Frontal cortex (tissue), 4 donors: ENCODE data around the gene BAK1. TPM values are rescaled to one million over a fixed set of nuclear protein-coding genes. Genes with fewer than 3 reads are reported as not detected.

Experiments
- DNase-seq, 2 donors: peaks; one replicate each; pipeline ENCODE4 v3.0.0; 2012; ENCODE audit warnings: low spot score in 2 of 2
- FAIRE-seq: peaks from 2 replicates; lab custom pipeline; 2012; peaks lifted over from hg19 to GRCh38; lab: Jason Lieb, UNC
- total RNA-seq: library from RNA; depleted of rRNA; stranded (reverse); fragments of >200 nt; gene quantifications from one replicate; pipeline ENCODE4 v1.2.3, GENCODE V29; 2014
- donor health status: control.
- donor health status: control.
- donor health status: control.

BAK1 gene
- 2.9 TPM for total RNA-seq

- FAIRE-seq (no peak), DNase-seq (peak; percentile 85 to 98)
Measured at GRCh38 chr6:33579828-33580714, at the start of gene BAK1. Gene BAK1 (minus strand): TSS chr6:33580276. CDS start chr6:33577604, 2,672 bp downstream.

GRCh38 chr6:33628401-33628964, 48.4 kb upstream of the BAK1 start:
- DNase-seq (no peak), FAIRE-seq (no peak)

- DNase-seq (no peak), FAIRE-seq (no peak)
Measured at GRCh38 chr6:33627876-33628275, 47.8 kb upstream of the BAK1 start.

GRCh38 chr6:33624856-33625255, 44.8 kb upstream of the BAK1 start:
- no peak for DNase-seq
- no peak for FAIRE-seq

DNA sequence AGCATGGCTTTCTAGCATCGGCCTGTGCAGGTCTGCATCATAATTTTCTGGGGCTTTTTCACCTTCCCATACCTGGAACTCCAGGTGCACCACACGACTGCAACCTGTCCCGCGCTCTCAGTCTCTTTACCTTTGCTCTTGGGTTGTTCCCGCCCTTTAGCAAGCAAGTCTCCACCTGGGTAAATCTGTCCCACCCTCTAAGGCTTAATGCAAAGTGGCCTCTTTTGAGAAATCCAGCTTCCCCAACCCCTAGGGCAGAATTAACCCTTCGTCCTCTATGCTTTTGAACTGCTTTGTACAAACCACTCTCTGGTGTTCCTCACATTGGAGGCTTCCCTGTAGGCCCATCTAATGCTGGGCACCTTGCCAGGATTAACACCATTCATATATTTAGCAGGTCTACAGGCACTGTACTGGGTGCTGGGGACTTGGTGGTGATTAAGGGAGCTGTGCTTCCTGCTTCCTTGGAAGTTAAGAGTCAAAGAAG, 43.9 kb upstream of the BAK1 start:
- FAIRE-seq (no peak), DNase-seq (no peak)

DNA sequence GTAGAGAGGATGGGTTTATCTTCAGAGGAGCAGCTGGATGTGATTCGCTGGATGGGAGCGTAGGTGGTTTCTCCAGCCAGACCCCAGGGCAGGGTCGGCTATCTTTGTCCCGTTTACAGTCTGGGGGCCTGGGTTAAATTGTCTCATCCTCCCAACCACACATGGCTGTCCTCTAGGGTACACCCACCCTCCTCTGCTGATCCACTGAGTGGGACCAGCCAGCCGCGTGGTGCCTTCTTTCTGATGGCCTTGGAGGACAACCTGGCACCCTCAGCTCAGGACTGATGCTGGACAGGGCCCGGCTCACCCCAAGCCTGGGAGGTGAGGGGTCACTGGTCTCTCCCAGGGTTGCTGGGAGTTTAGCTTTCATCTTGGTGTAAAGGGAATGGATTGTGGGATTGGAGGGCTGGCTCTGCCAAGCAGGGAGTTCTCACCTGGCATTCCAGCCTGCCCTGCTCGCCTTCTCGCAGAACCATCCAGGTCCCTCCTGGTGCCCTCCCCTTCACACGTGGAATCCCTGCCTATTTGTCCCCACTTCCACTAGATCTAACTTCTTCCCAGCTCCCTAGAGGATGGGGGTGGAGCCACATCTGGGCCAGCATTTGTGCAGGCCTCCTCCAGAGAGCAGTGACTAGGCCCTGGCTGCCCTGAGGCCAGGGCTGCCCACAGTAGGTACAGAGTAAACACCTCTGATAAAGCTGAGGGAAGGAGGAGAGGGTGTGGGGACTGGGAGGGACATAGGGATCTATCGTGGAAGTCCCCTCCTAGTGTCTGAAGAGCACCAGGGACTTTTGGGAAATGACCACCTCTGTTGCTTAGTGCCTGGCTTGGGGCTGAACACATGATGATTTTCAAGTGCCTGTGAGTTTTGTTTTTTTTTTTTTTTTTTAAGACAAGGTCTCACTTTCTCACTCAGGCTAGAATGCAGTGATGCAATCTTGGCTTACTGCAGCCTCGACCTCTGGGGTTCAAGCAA, 42.7 kb upstream of the BAK1 start:
- DNase-seq (no peak), FAIRE-seq (no peak)

- FAIRE-seq, result no peak
- peak in 1 of 2 donors; percentile 52 for DNase-seq
Measured at GRCh38 chr6:33621711-33622388, 41.8 kb upstream of the BAK1 start.

- no peak for FAIRE-seq
- DNase-seq, result peak; percentile 58 to 65
Measured at GRCh38 chr6:33620856-33621710, 41.0 kb upstream of the BAK1 start, which contains the start of gene ITPR3. Gene ITPR3 (plus strand): TSS chr6:33621322. CDS start chr6:33621603, 281 bp downstream.

- FAIRE-seq, result no peak
- no peak for DNase-seq
Measured at GRCh38 chr6:33620158-33620855, 40.2 kb upstream of the BAK1 start.

- no peak for DNase-seq
- no peak for FAIRE-seq
Measured at GRCh38 chr6:33619166-33619840, 39.2 kb upstream of the BAK1 start.

- FAIRE-seq, result no peak
- no peak for DNase-seq
Measured at GRCh38 chr6:33616913-33617312, 36.8 kb upstream of the BAK1 start.

GRCh38 chr6:33616113-33616512, 36.0 kb upstream of the BAK1 start:
- no peak for FAIRE-seq
- no peak for DNase-seq

DNA sequence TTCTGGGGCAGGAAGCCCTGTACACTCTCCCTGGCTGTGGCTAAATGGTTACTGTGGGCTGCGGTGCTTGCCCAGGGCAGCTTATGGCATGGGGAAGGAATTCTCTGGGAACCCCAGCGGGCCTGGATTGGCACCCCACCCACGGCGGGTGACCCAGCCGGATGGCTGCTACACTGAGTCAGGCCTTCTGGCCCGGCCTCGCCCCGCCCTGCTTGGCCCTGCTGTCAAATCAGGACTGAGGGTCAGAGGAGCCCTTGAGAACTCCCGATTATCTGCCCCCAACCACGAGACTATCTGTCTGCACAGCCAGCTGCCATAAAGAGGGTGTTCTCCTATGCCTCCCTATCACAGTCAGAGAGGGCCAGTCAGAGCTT, 33.7 kb upstream of the BAK1 start:
- FAIRE-seq (no peak), DNase-seq (no peak)

GRCh38 chr6:33613146-33613794, 33.2 kb upstream of the BAK1 start:
- no peak for FAIRE-seq
- no peak for DNase-seq

GRCh38 chr6:33610779-33611732, 31.0 kb upstream of the BAK1 start:
- FAIRE-seq, result no peak
- peak in 1 of 2 donors; percentile 66 for DNase-seq

- FAIRE-seq (no peak), DNase-seq (no peak)
Measured at GRCh38 chr6:33610067-33610466, 30.0 kb upstream of the BAK1 start.
